Caco-2 (cell line): ENCODE measurements around the gene CACNA2D4. TPM values are rescaled to one million over a fixed set of nuclear protein-coding genes. Genes with fewer than 3 reads are reported as not detected.

Experiments used
- Bru-seq: library from RNA; stranded (reverse); fragments of 400-500 nt; gene quantifications from one replicate; lab custom pipeline; 2021; lab: Mats Ljungman, UMichigan
- BruChase-seq, 2 experiments: library from RNA; stranded (reverse); fragments of 400-500 nt; gene quantifications; one replicate each; lab custom pipeline; 2021; lab: Mats Ljungman, UMichigan
- BruUV-seq: library from RNA; stranded (reverse); fragments of 400-500 nt; replicated peaks from 2 replicates; lab custom pipeline; 2021; lab: Mats Ljungman, UMichigan
- CTCF ChIA-PET: fragments of 300-600 bp; sonication (Branson Sonifier 250); formaldehyde crosslinking; loops from one replicate; lab custom pipeline; 2022; ENCODE audit warnings: antibody characterized with exemption; lab: Charles Lee
- POLR2A ChIA-PET: fragments of 300-600 bp; sonication (Branson Sonifier 250); formaldehyde crosslinking; loops from one replicate; lab custom pipeline; 2022; ENCODE audit warnings: antibody characterized with exemption; lab: Charles Lee
- DNase-seq, 2 experiments: peaks; one replicate each; pipeline versions ENCODE4 v3.0.0 to v3.0.0-alpha.2; 2020 to 2022
- H3K27me3 ChIP-seq: replicated peaks from 2 replicates; pipeline ENCODE4 v1.6.0; 2011; ENCODE audit warnings: low read length; ENCODE audit not compliant: control insufficient read depth, insufficient read depth
- H3K36me3 ChIP-seq: 2 replicates; pipeline ENCODE4 v1.5.1; 2011; ENCODE audit warnings: low read length; ENCODE audit not compliant: control insufficient read depth, insufficient read depth
- H3K4me1 ChIP-seq: fragments of 250-450 bp; sonication (Bioruptor Pico); 2 replicates; pipeline ENCODE4 v1.5.1; 2020; ENCODE audit warnings: mild to moderate bottlenecking
- H3K4me3 ChIP-seq: 2 replicates; pipeline ENCODE4 v1.5.1; 2011; ENCODE audit warnings: low read depth, mild to moderate bottlenecking, control low read depth, low read length
- H3K9me3 ChIP-seq: fragments of 250-450 bp; sonication (Bioruptor Pico); 2 replicates; pipeline ENCODE4 v1.5.1; 2020; ENCODE audit warnings: mild to moderate bottlenecking, moderate library complexity
- H3K27ac Mint-ChIP-seq: one replicate; pipeline ENCODE4 v1.8.0; 2022; ENCODE audit warnings: mixed read lengths; ENCODE audit not compliant: unreplicated experiment
- H3K27me3 Mint-ChIP-seq: one replicate; pipeline ENCODE4 v1.8.0; 2022; ENCODE audit warnings: mixed read lengths; ENCODE audit not compliant: insufficient read depth, unreplicated experiment
- H3K36me3 Mint-ChIP-seq: one replicate; pipeline ENCODE4 v1.8.0; 2022; ENCODE audit warnings: mild to moderate bottlenecking, mixed read lengths; ENCODE audit not compliant: insufficient read depth, unreplicated experiment
- H3K4me1 Mint-ChIP-seq: one replicate; pipeline ENCODE4 v1.8.0; 2022; ENCODE audit warnings: low read depth, mixed read lengths; ENCODE audit not compliant: unreplicated experiment
- H3K4me3 Mint-ChIP-seq: one replicate; pipeline ENCODE4 v1.8.0; 2022; ENCODE audit warnings: mild to moderate bottlenecking, moderate library complexity, mixed read lengths; ENCODE audit not compliant: unreplicated experiment
- H3K9me3 Mint-ChIP-seq: one replicate; pipeline ENCODE4 v1.8.0; 2022; ENCODE audit warnings: mixed read lengths; ENCODE audit not compliant: unreplicated experiment
- CTCF ChIP-seq, 2 experiments: fragments of 200-600 bp in 1 of 2; IDR thresholded peaks; 1 replicate in 1 of 2; 2 replicates in 1 of 2; pipeline versions ENCODE4 v1.5.1 to v1.8.0; 2011 to 2022; ENCODE audit warnings: antibody characterized with exemption in 1 of 2, control low read depth in 1 of 2, inconsistent platforms in 1 of 2, low read depth in 1 of 2, low read length in 1 of 2, mild to moderate bottlenecking in 1 of 2, moderate library complexity in 1 of 2; ENCODE audit not compliant: insufficient read depth in 1 of 2, severe bottlenecking in 1 of 2, unreplicated experiment in 1 of 2
- intact Hi-C: fragments of 100-400 bp; cut with micrococcal nuclease; formaldehyde crosslinking; loops from one replicate; pipeline ENCODE4 v1.10.0; 2022; ENCODE audit not compliant: unreplicated experiment
- long read RNA-seq: library from polyadenylated mRNA; stranded (forward); transcript quantifications from one replicate; pipeline ENCODE4 v2.0.0, GENCODE V29; 2022
- total RNA-seq: library from RNA; stranded (reverse); gene quantifications from 2 replicates; pipeline ENCODE4 v1.2.3, GENCODE V29; 2022

The CACNA2D4 gene
- total RNA-seq (2.0 and 2.2 TPM in 2 replicates), Bru-seq, nascent RNA (percentile 14 among the genes with signal in this experiment), BruChase-seq, experiment 1, labeled RNA remaining after a 2-hour chase (percentile 16 among the genes with signal in this experiment), BruChase-seq, experiment 2, labeled RNA remaining after a 6-hour chase (percentile 13 among the genes with signal in this experiment)
- long read RNA-seq, result 0 reads

GRCh38 chr12:1918081-1918883 is at the start of gene CACNA2D4:
Gene CACNA2D4, minus strand, starts transcription at chr12:1918652. Its CDS starts 179 bp downstream, at chr12:1918473.
- H3K27ac Mint-ChIP-seq, result no peak within 1 kb of the TSS
- no peak within 1 kb of the TSS for H3K4me3 ChIP-seq

GRCh38 chr12:1966561-1967226 is 48.2 kb upstream of the CACNA2D4 start:
- Mint-ChIP-seq H3K4me3 (no peak overlapping the region), H3K9me3 (no peaks in the 10 kb centered on the region), H3K36me3 (no peaks in the 10 kb centered on the region), H3K4me1 (no peaks in the 10 kb centered on the region), H3K27me3 (no peaks in the 10 kb centered on the region), H3K27ac (no peak overlapping the region)
- Histone ChIP-seq H3K36me3 (no peaks in the 10 kb centered on the region), H3K9me3 (no peaks in the 10 kb centered on the region), H3K4me1 (no peaks in the 10 kb centered on the region), H3K4me3 (no peak overlapping the region), H3K27me3 (no peaks in the 10 kb centered on the region)
- no peak for DNase-seq
- ChIA-PET CTCF (no interaction called here), POLR2A (no interaction called here)
- no TSS peak for BruUV-seq
- no peak for TF ChIP-seq CTCF (IDR thresholded peaks at IDR 0.05; ENCODE audit: insufficient read depth in 1 of 2, low read depth in 1 of 2, low read length in 1 of 2, severe bottlenecking in 1 of 2, unreplicated experiment in 1 of 2)
- intact Hi-C loops, result no loop called here

More at GRCh38 chr12:1918081-1918883, at the start of gene CACNA2D4:
- H3K27me3 ChIP-seq, result no peaks in the 10 kb centered on the region
- no peak for TF ChIP-seq CTCF (IDR thresholded peaks at IDR 0.05; ENCODE audit: insufficient read depth in 1 of 2, low read depth in 1 of 2, low read length in 1 of 2, severe bottlenecking in 1 of 2, unreplicated experiment in 1 of 2)
- BruUV-seq, result no TSS peak
- H3K9me3 Mint-ChIP-seq, result no peaks in the 10 kb centered on the region
- DNase-seq, result peak in 1 of 2 experiments; percentile 35
- H3K27me3 Mint-ChIP-seq, result peaks cover 3% of the 10 kb centered on the region
- POLR2A ChIA-PET, result no interaction called here
- H3K4me1 ChIP-seq, result no peaks in the 10 kb centered on the region
- intact Hi-C loops, result no loop called here
- CTCF ChIA-PET, result interaction anchor here (0.7 to 1.4 kb wide), 3 partner anchors 22 to 340 kb away, joined by 3 to 5 read pairs (median 3); no protein-coding TSS in a partner anchor
- H3K9me3 ChIP-seq, result no peaks in the 10 kb centered on the region
- no peaks in the 10 kb centered on the region for H3K36me3 ChIP-seq
- H3K4me1 Mint-ChIP-seq, result no peaks in the 10 kb centered on the region
- H3K36me3 Mint-ChIP-seq, result no peaks in the 10 kb centered on the region
- no peak within 1 kb of the TSS for H3K4me3 Mint-ChIP-seq

GRCh38 chr12:1965916-1966315 is 47.5 kb upstream of the CACNA2D4 start:
- no peaks in the 10 kb centered on the region for H3K27me3 Mint-ChIP-seq
- intact Hi-C loops, result no loop called here
- Histone ChIP-seq H3K4me1 (no peaks in the 10 kb centered on the region), H3K36me3 (no peaks in the 10 kb centered on the region), H3K9me3 (no peaks in the 10 kb centered on the region), H3K27me3 (no peaks in the 10 kb centered on the region), H3K4me3 (no peak overlapping the region)
- ChIA-PET CTCF (no interaction called here), POLR2A (no interaction called here)
- DNase-seq, result no peak
- no peaks in the 10 kb centered on the region for H3K36me3 Mint-ChIP-seq
- no peak overlapping the region for H3K4me3 Mint-ChIP-seq
- H3K27ac Mint-ChIP-seq, result no peak overlapping the region
- no peak for TF ChIP-seq CTCF (IDR thresholded peaks at IDR 0.05; ENCODE audit: insufficient read depth in 1 of 2, low read depth in 1 of 2, low read length in 1 of 2, severe bottlenecking in 1 of 2, unreplicated experiment in 1 of 2)
- H3K4me1 Mint-ChIP-seq, result no peaks in the 10 kb centered on the region
- no TSS peak for BruUV-seq
- no peaks in the 10 kb centered on the region for H3K9me3 Mint-ChIP-seq
